Measurements from ENCODE around the gene SLC9C1.

SLC9C1 gene

GRCh38 chr3:112302150-112302830, 8.3 kb upstream of the SLC9C1 start:
- DNase-seq (no peak), ATAC-seq (ENCODE audit: insufficient read depth, low read depth) (no peak)
- Histone ChIP-seq H3K9me3 (ENCODE audit: insufficient read depth, low read length, severe bottlenecking) (no peaks in the 10 kb centered on the region), H3K4me1 (ENCODE audit: insufficient read depth, low read length) (no peaks in the 10 kb centered on the region), H3K27me3 (ENCODE audit: insufficient read depth, low read length, poor library complexity) (no peaks in the 10 kb centered on the region), H4K20me1 (ENCODE audit: insufficient read depth, low read length) (no peaks in the 10 kb centered on the region), H3K4me2 (ENCODE audit: insufficient read depth, low read length) (no peak overlapping the region), H2AFZ (ENCODE audit: low read depth, low read length) (no peak overlapping the region), H3K27ac (ENCODE audit: low read length) (no peak overlapping the region), H3K4me3 (ENCODE audit: low read depth in 1 of 2, low read length in 2 of 2) (no peak overlapping the region), H3K79me2 (ENCODE audit: insufficient read depth, low read length) (no peaks in the 10 kb centered on the region), H3K9ac (ENCODE audit: low read depth, low read length) (no peak overlapping the region), H3K36me3 (ENCODE audit: insufficient read depth, low read length) (no peaks in the 10 kb centered on the region)
- TF ChIP-seq EZH2 (IDR thresholded peaks at IDR 0.05; ENCODE audit: borderline replicate concordance, low read depth, low read length, severe bottlenecking) = no peak
- no peak for TF ChIP-seq CTCF (IDR thresholded peaks at IDR 0.05; ENCODE audit: borderline replicate concordance, extremely low read depth, low read length, poor library complexity, severe bottlenecking)

GRCh38 chr3:112298781-112299180, 4.8 kb upstream of the SLC9C1 start:
- Histone ChIP-seq H3K9ac (ENCODE audit: low read depth, low read length) (no peak overlapping the region), H3K4me3 (ENCODE audit: low read depth in 1 of 2, low read length in 2 of 2) (no peak overlapping the region), H3K9me3 (ENCODE audit: insufficient read depth, low read length, severe bottlenecking) (no peaks in the 10 kb centered on the region), H3K79me2 (ENCODE audit: insufficient read depth, low read length) (no peaks in the 10 kb centered on the region), H2AFZ (ENCODE audit: low read depth, low read length) (no peak overlapping the region), H3K27me3 (ENCODE audit: insufficient read depth, low read length, poor library complexity) (no peaks in the 10 kb centered on the region), H3K4me1 (ENCODE audit: insufficient read depth, low read length) (no peaks in the 10 kb centered on the region), H3K36me3 (ENCODE audit: insufficient read depth, low read length) (no peaks in the 10 kb centered on the region), H3K27ac (ENCODE audit: low read length) (no peak overlapping the region), H4K20me1 (ENCODE audit: insufficient read depth, low read length) (no peaks in the 10 kb centered on the region), H3K4me2 (ENCODE audit: insufficient read depth, low read length) (no peak overlapping the region)
- no peak for TF ChIP-seq CTCF (IDR thresholded peaks at IDR 0.05; ENCODE audit: borderline replicate concordance, extremely low read depth, low read length, poor library complexity, severe bottlenecking)
- TF ChIP-seq EZH2 (IDR thresholded peaks at IDR 0.05; ENCODE audit: borderline replicate concordance, low read depth, low read length, severe bottlenecking) = no peak
- no peak for DNase-seq
- ATAC-seq (ENCODE audit: insufficient read depth, low read depth) = no peak

- no peaks in the 10 kb centered on the region for H3K4me1 ChIP-seq (ENCODE audit: insufficient read depth, low read length)
- no peaks in the 10 kb centered on the region for H4K20me1 ChIP-seq (ENCODE audit: insufficient read depth, low read length)
- no peak overlapping the region for H3K4me2 ChIP-seq (ENCODE audit: insufficient read depth, low read length)
- H2AFZ ChIP-seq (ENCODE audit: low read depth, low read length) = no peak overlapping the region
- H3K36me3 ChIP-seq (ENCODE audit: insufficient read depth, low read length) = no peaks in the 10 kb centered on the region
- H3K27me3 ChIP-seq (ENCODE audit: insufficient read depth, low read length, poor library complexity) = no peaks in the 10 kb centered on the region
- no peak for DNase-seq
- H3K9me3 ChIP-seq (ENCODE audit: insufficient read depth, low read length, severe bottlenecking) = no peaks in the 10 kb centered on the region
- H3K27ac ChIP-seq (ENCODE audit: low read length) = no peak overlapping the region
- H3K79me2 ChIP-seq (ENCODE audit: insufficient read depth, low read length) = no peaks in the 10 kb centered on the region
- no peak overlapping the region for H3K9ac ChIP-seq (ENCODE audit: low read depth, low read length)
- no peak for ATAC-seq (ENCODE audit: insufficient read depth, low read depth)
- TF ChIP-seq CTCF (IDR thresholded peaks at IDR 0.05; ENCODE audit: borderline replicate concordance, extremely low read depth, low read length, poor library complexity, severe bottlenecking) (no peak), EZH2 (IDR thresholded peaks at IDR 0.05; ENCODE audit: borderline replicate concordance, low read depth, low read length, severe bottlenecking) (no peak)
- no peak overlapping the region for H3K4me3 ChIP-seq (ENCODE audit: low read depth in 1 of 2, low read length in 2 of 2)
Observed at GRCh38 chr3:112297714-112298113, 3.7 kb upstream of the SLC9C1 start.
